Activated T-cell treated with anti-CD3 and anti-CD28 coated beads for 4 hours (primary cell): Measurements from ENCODE around the gene THPO.

Source experiments
- DNase-seq: peaks from one replicate; pipeline ENCODE4 v3.0.0-alpha.2; 2020

THPO gene

GRCh38 chr3:184361932-184362667, 15.9 kb downstream of the THPO start:
- peak; percentile 28 for DNase-seq

- DNase-seq, result peak; percentile 23
Observed at GRCh38 chr3:184361532-184361931, 16.5 kb downstream of the THPO start, which contains the start of the genes CLCN2 and POLR2H. Gene CLCN2 (minus strand): TSS chr3:184361605. CDS start chr3:184361479, 126 bp downstream. Gene POLR2H (plus strand): TSS chr3:184361710. CDS start chr3:184363493, 1,783 bp downstream.

- no peak for DNase-seq
Observed at GRCh38 chr3:184360929-184361531, 17.0 kb downstream of the THPO start.

GRCh38 chr3:184360070-184360928, 17.7 kb downstream of the THPO start:
- DNase-seq, result no peak

- no peak for DNase-seq
Observed at GRCh38 chr3:184359610-184360009, 18.4 kb downstream of the THPO start.

GRCh38 chr3:184358921-184359350, 19.1 kb downstream of the THPO start:
- DNase-seq, result no peak

GRCh38 chr3:184358124-184358767, 19.8 kb downstream of the THPO start:
- no peak for DNase-seq

GRCh38 chr3:184357248-184358123, 20.5 kb downstream of the THPO start:
- DNase-seq, result no peak

- DNase-seq, result no peak
Observed at GRCh38 chr3:184355261-184356040, 22.6 kb downstream of the THPO start.

GRCh38 chr3:184354754-184355153, 23.3 kb downstream of the THPO start:
- no peak for DNase-seq

- DNase-seq, result peak; percentile 54
Observed at GRCh38 chr3:184354121-184354728, 23.8 kb downstream of the THPO start.

GRCh38 chr3:184353546-184353941, 24.5 kb downstream of the THPO start:
- DNase-seq, result no peak

GRCh38 chr3:184352897-184353545, 25.0 kb downstream of the THPO start:
- no peak for DNase-seq

GRCh38 chr3:184352149-184352785, 25.7 kb downstream of the THPO start:
- DNase-seq, result no peak

GRCh38 chr3:184351511-184352148, 26.4 kb downstream of the THPO start:
- no peak for DNase-seq

GRCh38 chr3:184350618-184351017, 27.4 kb downstream of the THPO start:
- no peak for DNase-seq

GRCh38 chr3:184349563-184350470, 28.2 kb downstream of the THPO start:
- DNase-seq, result no peak

GRCh38 chr3:184348057-184348382, 30.0 kb downstream of the THPO start:
- no peak for DNase-seq
